Measurements from ENCODE around the gene B3GALT5.

GRCh38 chr21:39604951-39605350 is 7.8 kb upstream of the B3GALT5 start:
- TF ChIP-seq CTCF (IDR thresholded peaks at IDR 0.05; ENCODE audit: borderline replicate concordance, extremely low read depth, low read length, poor library complexity, severe bottlenecking) (no peak), EZH2 (IDR thresholded peaks at IDR 0.05; ENCODE audit: borderline replicate concordance, low read depth, low read length, severe bottlenecking) (no peak)

All from DND-41 (cell line).